H9 (cell line): ENCODE results near the gene RARG. TPM values are rescaled to one million over a fixed set of nuclear protein-coding genes. Genes with fewer than 3 reads are reported as not detected.

Experiments used
- DNase-seq: peaks from one replicate; pipeline ENCODE4 v3.0.0-alpha.2; 2017
- H2AFZ ChIP-seq: one replicate; pipeline ENCODE4 v1.6.1; 2013; ENCODE audit warnings: mild to moderate bottlenecking, low read length, control low read depth, moderate library complexity
- H2AK5ac ChIP-seq: 2 replicates; pipeline ENCODE4 v1.6.1; 2013; ENCODE audit warnings: low read length, control low read depth, mixed read lengths; ENCODE audit not compliant: insufficient read length
- H2BK120ac ChIP-seq: one replicate; pipeline ENCODE4 v1.6.1; 2013; ENCODE audit warnings: low read depth, mild to moderate bottlenecking, low read length, control low read depth, inconsistent platforms; ENCODE audit not compliant: poor library complexity, severe bottlenecking
- H2BK12ac ChIP-seq: 2 replicates; pipeline ENCODE4 v1.6.1; 2013; ENCODE audit warnings: low read length, control low read depth, mixed read lengths, low read depth; ENCODE audit not compliant: insufficient read length
- H2BK15ac ChIP-seq: 2 replicates; pipeline ENCODE4 v1.6.1; 2013; ENCODE audit warnings: low read depth, low read length, control low read depth
- H2BK20ac ChIP-seq: one replicate; pipeline ENCODE4 v1.6.1; 2013; ENCODE audit warnings: low read depth, mild to moderate bottlenecking, low read length, control low read depth, inconsistent platforms; ENCODE audit not compliant: poor library complexity, severe bottlenecking
- H2BK5ac ChIP-seq: 2 replicates; pipeline ENCODE4 v1.6.1; 2013; ENCODE audit warnings: low read length, control low read depth, mixed read lengths; ENCODE audit not compliant: insufficient read length
- H3K14ac ChIP-seq: 2 replicates; pipeline ENCODE4 v1.6.1; 2013; ENCODE audit warnings: low read length, control low read depth; ENCODE audit not compliant: insufficient read depth
- H3K18ac ChIP-seq: 2 replicates; pipeline ENCODE4 v1.6.1; 2013; ENCODE audit warnings: low read depth, mild to moderate bottlenecking, mixed read lengths, low read length, control low read depth; ENCODE audit not compliant: insufficient read length
- H3K23ac ChIP-seq: 2 replicates; pipeline ENCODE4 v1.6.1; 2013; ENCODE audit warnings: low read length, control low read depth, mixed read lengths, low read depth; ENCODE audit not compliant: insufficient read length
- H3K23me2 ChIP-seq: 2 replicates; pipeline ENCODE4 v1.6.1; 2013; ENCODE audit warnings: low read depth, mild to moderate bottlenecking, mixed read lengths, low read length, control low read depth; ENCODE audit not compliant: insufficient read length, poor library complexity, severe bottlenecking
- H3K27ac ChIP-seq: 2 replicates; pipeline ENCODE4 v1.5.1; 2013; ENCODE audit warnings: low read length, control low read depth, mixed read lengths, low read depth; ENCODE audit not compliant: insufficient read length
- H3K27me3 ChIP-seq: 2 replicates; pipeline ENCODE4 v1.6.1; 2013; ENCODE audit warnings: low read length, control low read depth, inconsistent platforms; ENCODE audit not compliant: insufficient read depth
- H3K4ac ChIP-seq: 2 replicates; pipeline ENCODE4 v1.6.1; 2013; ENCODE audit warnings: low read depth, mild to moderate bottlenecking, control low read depth, inconsistent platforms, low read length, moderate library complexity
- H3K4me1 ChIP-seq: 2 replicates; pipeline ENCODE4 v1.6.1; 2013; ENCODE audit warnings: low read length, control low read depth, inconsistent platforms; ENCODE audit not compliant: insufficient read depth
- H3K4me2 ChIP-seq: 2 replicates; pipeline ENCODE4 v1.6.1; 2013; ENCODE audit warnings: low read length, control low read depth, mixed read lengths; ENCODE audit not compliant: insufficient read length, insufficient read depth
- H3K56ac ChIP-seq: 2 replicates; pipeline ENCODE4 v1.6.1; 2013; ENCODE audit warnings: low read depth, mild to moderate bottlenecking, mixed read lengths, low read length, control low read depth; ENCODE audit not compliant: insufficient read length
- H3K79me1 ChIP-seq: 2 replicates; pipeline ENCODE4 v1.6.1; 2013; ENCODE audit warnings: low read depth, mild to moderate bottlenecking, moderate library complexity, low read length, control low read depth, inconsistent platforms; ENCODE audit not compliant: insufficient read depth, poor library complexity, severe bottlenecking
- H3K79me2 ChIP-seq: 2 replicates; pipeline ENCODE4 v1.6.1; 2013; ENCODE audit warnings: low read length, control low read depth, inconsistent platforms; ENCODE audit not compliant: insufficient read depth
- H3K9ac ChIP-seq: 2 replicates; pipeline ENCODE4 v1.6.1; 2013; ENCODE audit warnings: low read length, control low read depth, mixed read lengths; ENCODE audit not compliant: insufficient read length; ENCODE audit errors: extremely low read depth
- H3K9me3 ChIP-seq: one replicate; pipeline ENCODE4 v1.6.1; 2013; ENCODE audit warnings: low read depth, low read length, inconsistent platforms; ENCODE audit not compliant: control insufficient read depth
- H3T11ph ChIP-seq: one replicate; pipeline ENCODE4 v1.6.1; 2013; ENCODE audit warnings: mild to moderate bottlenecking, low read length, control low read depth, inconsistent platforms
- H4K20me1 ChIP-seq: one replicate; pipeline ENCODE4 v1.6.1; 2013; ENCODE audit not compliant: control insufficient read depth, insufficient read length, insufficient read depth
- H4K5ac ChIP-seq: 2 replicates; pipeline ENCODE4 v1.6.1; 2013; ENCODE audit warnings: low read depth, mild to moderate bottlenecking, mixed read lengths, low read length, control low read depth; ENCODE audit not compliant: insufficient read length
- H4K8ac ChIP-seq: replicated peaks from 2 replicates; pipeline ENCODE4 v1.6.1; 2013; ENCODE audit warnings: low read length, control low read depth, mixed read lengths, low read depth; ENCODE audit not compliant: insufficient read length
- H4K91ac ChIP-seq: 2 replicates; pipeline ENCODE4 v1.6.1; 2013; ENCODE audit warnings: low read depth, mild to moderate bottlenecking, moderate library complexity, mixed read lengths, low read length, control low read depth; ENCODE audit not compliant: insufficient read length
- H3K27ac Mint-ChIP-seq, 3 experiments: 2 replicates in 2 of 3; 3 replicates in 1 of 3; pipeline ENCODE4 v1.8.0; 2020 to 2021; ENCODE audit warnings: mixed read lengths in 3 of 3, mild to moderate bottlenecking in 1 of 3, moderate library complexity in 1 of 3
- H3K27me3 Mint-ChIP-seq: 2 replicates; pipeline ENCODE4 v1.8.0; 2021; ENCODE audit warnings: low read depth, mild to moderate bottlenecking, moderate library complexity, mixed read lengths
- H3K36me3 Mint-ChIP-seq, 3 experiments: 2 replicates in 2 of 3; 3 replicates in 1 of 3; pipeline ENCODE4 v1.8.0; 2020 to 2021; ENCODE audit warnings: low read depth in 3 of 3, mixed read lengths in 3 of 3; ENCODE audit not compliant: insufficient read depth in 1 of 3
- H3K4me1 Mint-ChIP-seq, 2 experiments: 2 replicates each; pipeline ENCODE4 v1.8.0; 2020; ENCODE audit warnings: mixed read lengths in 2 of 2
- H3K4me3 Mint-ChIP-seq, 2 experiments: 2 replicates in 1 of 2; 3 replicates in 1 of 2; pipeline ENCODE4 v1.8.0; 2020 to 2021; ENCODE audit warnings: mild to moderate bottlenecking in 2 of 2, mixed read lengths in 2 of 2, moderate library complexity in 1 of 2
- H3K9me3 Mint-ChIP-seq, 2 experiments: 2 replicates in 1 of 2; 3 replicates in 1 of 2; pipeline ENCODE4 v1.8.0; 2020; ENCODE audit warnings: mild to moderate bottlenecking in 2 of 2, mixed read lengths in 2 of 2, moderate library complexity in 1 of 2
- WGBS: extraction: QIAGEN DNeasy Blood & Tissue Kit; methylation state at CpG from one replicate; pipeline ENCODE4 v1.1.7; 2013; ENCODE audit warnings: missing lambda C conversion rate, low lambda C conversion rate, mixed read lengths; ENCODE audit not compliant: insufficient read length; ENCODE audit errors: extremely low coverage; 5-methylcytosine and 5-hydroxymethylcytosine counted together
- total RNA-seq: library from RNA; stranded (reverse); gene quantifications from 2 replicates; pipeline ENCODE4 v1.2.1, GENCODE V29; 2021
- TF ChIP-seq, protein P1 (sequence below): fragments of 200-600 bp; sonication (generic); conservative IDR thresholded peaks from 3 replicates; pipeline ENCODE4 v1.8.0; 2021; ENCODE audit warnings: antibody characterized with exemption, mild to moderate bottlenecking

RARG gene
- total RNA-seq, 1 experiment from 2014 or later = 43.7 TPM

DNA sequence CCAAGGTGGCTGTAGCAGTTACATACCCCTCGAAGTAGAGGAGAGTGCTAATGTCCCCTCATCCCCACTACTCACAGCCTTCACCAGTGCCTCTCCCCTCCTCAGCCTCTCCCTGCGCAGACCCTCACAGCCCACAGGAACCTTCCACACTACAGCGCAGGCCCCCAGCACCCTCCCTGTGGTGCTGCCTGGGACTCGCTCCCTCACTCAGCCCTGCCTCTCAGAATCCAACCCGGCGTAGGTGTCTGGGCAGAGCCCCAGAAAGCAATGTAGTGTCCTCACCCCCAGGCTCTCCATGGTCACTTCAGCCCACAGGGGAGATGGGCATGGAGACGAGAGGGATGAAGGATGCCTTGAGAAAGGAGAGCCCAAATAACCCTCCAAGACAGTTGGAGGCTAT is 62.4 kb downstream of the RARG start:
- Histone ChIP-seq H3K27me3 (peaks cover 21% of the 10 kb centered on the region), H2BK5ac (no peak overlapping the region), H3K79me1 (no peaks in the 10 kb centered on the region), H4K91ac (no peak overlapping the region), H3K14ac (no peak overlapping the region), H3K4ac (no peak overlapping the region), H3K4me2 (no peak overlapping the region), H2AFZ (no peak overlapping the region), H3K79me2 (no peaks in the 10 kb centered on the region), H3K23me2 (no peaks in the 10 kb centered on the region), H3K9me3 (no peaks in the 10 kb centered on the region), H2BK12ac (no peak overlapping the region), H3T11ph (no peak overlapping the region), H3K18ac (no peak overlapping the region), H4K8ac (no peak overlapping the region), H3K9ac (no peak overlapping the region), H2BK15ac (no peak overlapping the region), H2BK120ac (no peak overlapping the region), H3K27ac (no peak overlapping the region), H3K4me1 (no peaks in the 10 kb centered on the region), H2BK20ac (no peak overlapping the region), H4K20me1 (no peaks in the 10 kb centered on the region), H4K5ac (no peak overlapping the region), H3K56ac (no peak overlapping the region), H3K23ac (no peak overlapping the region), H2AK5ac (no peak overlapping the region)
- peaks cover 0 to 7% of the 10 kb centered on the region in 2 experiments; a peak in 1 of 4 replicates for H3K4me1 Mint-ChIP-seq
- TF ChIP-seq, protein P1, sequence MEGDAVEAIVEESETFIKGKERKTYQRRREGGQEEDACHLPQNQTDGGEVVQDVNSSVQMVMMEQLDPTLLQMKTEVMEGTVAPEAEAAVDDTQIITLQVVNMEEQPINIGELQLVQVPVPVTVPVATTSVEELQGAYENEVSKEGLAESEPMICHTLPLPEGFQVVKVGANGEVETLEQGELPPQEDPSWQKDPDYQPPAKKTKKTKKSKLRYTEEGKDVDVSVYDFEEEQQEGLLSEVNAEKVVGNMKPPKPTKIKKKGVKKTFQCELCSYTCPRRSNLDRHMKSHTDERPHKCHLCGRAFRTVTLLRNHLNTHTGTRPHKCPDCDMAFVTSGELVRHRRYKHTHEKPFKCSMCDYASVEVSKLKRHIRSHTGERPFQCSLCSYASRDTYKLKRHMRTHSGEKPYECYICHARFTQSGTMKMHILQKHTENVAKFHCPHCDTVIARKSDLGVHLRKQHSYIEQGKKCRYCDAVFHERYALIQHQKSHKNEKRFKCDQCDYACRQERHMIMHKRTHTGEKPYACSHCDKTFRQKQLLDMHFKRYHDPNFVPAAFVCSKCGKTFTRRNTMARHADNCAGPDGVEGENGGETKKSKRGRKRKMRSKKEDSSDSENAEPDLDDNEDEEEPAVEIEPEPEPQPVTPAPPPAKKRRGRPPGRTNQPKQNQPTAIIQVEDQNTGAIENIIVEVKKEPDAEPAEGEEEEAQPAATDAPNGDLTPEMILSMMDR = no peak
- peaks cover 92% of the 10 kb centered on the region for H3K27me3 Mint-ChIP-seq
- H3K36me3 Mint-ChIP-seq = peaks cover 0 to 6% (median 0%) of the 10 kb centered on the region in 3 experiments; a peak in 1 of 7 replicates
- H3K9me3 Mint-ChIP-seq = no peaks in the 10 kb centered on the region
- no CpG with 5 or more reads among the region's 7 CpGs for WGBS
- H3K27ac Mint-ChIP-seq = no peak overlapping the region
- no peak overlapping the region for H3K4me3 Mint-ChIP-seq
- no peak for DNase-seq
